Neural cell (in vitro differentiated cells): Measurements from ENCODE around the gene MAPK9. TPM values are rescaled to one million over a fixed set of nuclear protein-coding genes. Genes with fewer than 3 reads are reported as not detected.
A peak's percentile ranks its signal among the peaks of the same experiment; 100 is the strongest.

ENCODE experiments used
- H2AFZ ChIP-seq: fragments of 200-600, 300-800 bp; sonication (generic), shearing (Covaris generic); 2 replicates; pipeline ENCODE4 v1.6.0; 2014; ENCODE audit warnings: low read depth, mild to moderate bottlenecking, antibody characterized with exemption, low read length, moderate library complexity
- H3F3A ChIP-seq: fragments of 200-600 bp; shearing (Covaris generic); 2 replicates; pipeline ENCODE4 v1.6.1; 2016; ENCODE audit warnings: mild to moderate bottlenecking, moderate library complexity, mixed read lengths, antibody characterized with exemption, low read length; ENCODE audit not compliant: insufficient read depth, poor library complexity, severe bottlenecking
- H3K27ac ChIP-seq: fragments of 200-600, 300-800 bp; sonication (generic), shearing (Covaris generic); 2 replicates; pipeline ENCODE4 v1.5.1; 2014; ENCODE audit warnings: mild to moderate bottlenecking, low read length, moderate library complexity
- H3K27me3 ChIP-seq: fragments of 300-800, 200-600 bp; sonication (generic), shearing (Covaris generic); 2 replicates; pipeline ENCODE4 v1.6.0; 2014; ENCODE audit warnings: mild to moderate bottlenecking, low read depth, low read length, moderate library complexity; ENCODE audit not compliant: insufficient read depth
- H3K36me3 ChIP-seq: fragments of 300-800, 200-600 bp; sonication (generic), shearing (Covaris generic); 2 replicates; pipeline ENCODE4 v1.5.1; 2014; ENCODE audit warnings: mild to moderate bottlenecking, antibody characterized with exemption, low read length, moderate library complexity; ENCODE audit not compliant: insufficient read depth
- H3K4me2 ChIP-seq: fragments of 300-800, 200-600 bp; sonication (generic), shearing (Covaris generic); 2 replicates; pipeline ENCODE4 v1.6.0; 2014; ENCODE audit warnings: mild to moderate bottlenecking, low read length
- H3K4me3 ChIP-seq: fragments of 300-800, 200-600 bp; sonication (generic), shearing (Covaris generic); 2 replicates; pipeline ENCODE4 v1.5.1; 2014; ENCODE audit warnings: mild to moderate bottlenecking, low read length, moderate library complexity
- H3K79me2 ChIP-seq: fragments of 200-600 bp; shearing (Covaris generic); replicated peaks from 2 replicates; pipeline ENCODE4 v1.6.0; 2014; ENCODE audit warnings: mild to moderate bottlenecking, low read length, moderate library complexity; ENCODE audit not compliant: insufficient read depth
- H3K9ac ChIP-seq: fragments of 300-800, 200-600 bp; sonication (generic), shearing (Covaris generic); 2 replicates; pipeline ENCODE4 v1.6.1; 2016; ENCODE audit warnings: mild to moderate bottlenecking, low read length, mixed read lengths
- H3K9me2 ChIP-seq: fragments of 200-600 bp; shearing (Covaris generic); 2 replicates; pipeline ENCODE4 v1.6.1; 2016; ENCODE audit warnings: mild to moderate bottlenecking, low read length, mixed read lengths; ENCODE audit not compliant: insufficient read depth
- H3K9me3 ChIP-seq: fragments of 200-600, 300-800 bp; sonication (generic), shearing (Covaris generic); 2 replicates; pipeline ENCODE4 v1.6.1; 2016; ENCODE audit warnings: mild to moderate bottlenecking, mixed run types, low read length, moderate library complexity, mixed read lengths
- H4K20me1 ChIP-seq: fragments of 200-600 bp; shearing (Covaris generic); 2 replicates; pipeline ENCODE4 v1.6.1; 2016; ENCODE audit warnings: mild to moderate bottlenecking, mixed run types; ENCODE audit not compliant: insufficient read depth
- CTCF ChIP-seq: fragments of 450-650 bp; IDR thresholded peaks from 2 replicates; pipeline ENCODE4 v1.5.1; 2014; ENCODE audit warnings: antibody characterized with exemption, mild to moderate bottlenecking, moderate library complexity; ENCODE audit not compliant: poor library complexity, severe bottlenecking
- EP300 ChIP-seq: fragments of 450-650 bp; conservative IDR thresholded peaks from 2 replicates; pipeline ENCODE4 v1.6.1; 2014; ENCODE audit warnings: antibody characterized with exemption, mild to moderate bottlenecking, moderate library complexity; ENCODE audit not compliant: poor library complexity, severe bottlenecking
- EZH2 ChIP-seq: fragments of 200-600, 300-800 bp; shearing (Covaris generic), sonication (generic); IDR thresholded peaks from 2 replicates; pipeline ENCODE4 v1.6.1; 2014; ENCODE audit warnings: antibody characterized with exemption, low read length, borderline replicate concordance, mild to moderate bottlenecking; ENCODE audit not compliant: insufficient read depth, poor library complexity, severe bottlenecking
- MXI1 ChIP-seq: fragments of 450-650 bp; conservative IDR thresholded peaks from 2 replicates; pipeline ENCODE4 v1.6.1; 2014; ENCODE audit warnings: antibody characterized with exemption, mild to moderate bottlenecking; ENCODE audit not compliant: poor library complexity, severe bottlenecking
- POLR2AphosphoS5 ChIP-seq: IDR thresholded peaks from 2 replicates; pipeline ENCODE4 v1.6.1; 2012
- RAD21 ChIP-seq: fragments of 450-650 bp; conservative IDR thresholded peaks from 2 replicates; pipeline ENCODE4 v1.6.1; 2014; ENCODE audit warnings: antibody characterized with exemption, mild to moderate bottlenecking, moderate library complexity
- REST ChIP-seq: IDR thresholded peaks from 2 replicates; pipeline ENCODE4 v1.6.1; 2012; ENCODE audit warnings: borderline replicate concordance
- SMC3 ChIP-seq: fragments of 450-650 bp; conservative IDR thresholded peaks from 2 replicates; pipeline ENCODE4 v1.6.1; 2014; ENCODE audit warnings: antibody characterized with exemption, mild to moderate bottlenecking, moderate library complexity; ENCODE audit not compliant: poor library complexity
- TAF1 ChIP-seq: IDR thresholded peaks from 2 replicates; pipeline ENCODE4 v1.6.1; 2012; ENCODE audit warnings: low read depth
- polyA minus RNA-seq: library from RNA; depleted of rRNA, polyadenylated mRNA; stranded (reverse); fragments of >200 nt; gene quantifications from 2 replicates; pipeline ENCODE4 v1.2.3, GENCODE V29; 2014
- polyA plus RNA-seq: library from polyadenylated mRNA; depleted of rRNA; stranded (reverse); fragments of >200 nt; gene quantifications from 2 replicates; pipeline ENCODE4 v1.2.3, GENCODE V29; 2014

Gene MAPK9
- polyA plus RNA-seq (64.9 and 73.9 TPM in 2 replicates), polyA minus RNA-seq (105 and 109 TPM in 2 replicates)

GRCh38 chr5:180291943-180292831, at the start of gene MAPK9:
Gene MAPK9, minus strand, starts transcription at chr5:180292083. Its CDS starts 11,522 bp downstream, at chr5:180280561.
- Histone ChIP-seq H3K9ac (peak within 1 kb of the TSS; percentile 96), H3K9me3 (no peaks in the 10 kb centered on the region), H2AFZ (peak within 1 kb of the TSS; percentile 76), H3K36me3 (no peaks in the 10 kb centered on the region), H3K79me2 (peaks cover 35% of the 10 kb centered on the region), H3F3A (no peaks in the 10 kb centered on the region), H3K4me2 (peak within 1 kb of the TSS; percentile 52), H3K27me3 (no peaks in the 10 kb centered on the region), H3K9me2 (no peaks in the 10 kb centered on the region), H4K20me1 (no peaks in the 10 kb centered on the region), H3K4me3 (peak within 1 kb of the TSS; percentile 87), H3K27ac (peak within 1 kb of the TSS; percentile 87)
- no peak for TF ChIP-seq CTCF
- TF ChIP-seq MXI1, result peak; percentile 70
- peak; percentile 67 for TF ChIP-seq POLR2AphosphoS5
- TF ChIP-seq REST, result no peak
- peak; percentile 29 for TF ChIP-seq SMC3
- peak; percentile 39 for TF ChIP-seq TAF1
- TF ChIP-seq RAD21, result no peak
- peak; percentile 29 for TF ChIP-seq EP300
- TF ChIP-seq EZH2, result no peak

- Histone ChIP-seq H3F3A (no peaks in the 10 kb centered on the region), H3K36me3 (no peaks in the 10 kb centered on the region), H2AFZ (no peak overlapping the region), H3K9me2 (no peaks in the 10 kb centered on the region), H3K79me2 (no peaks in the 10 kb centered on the region), H3K4me3 (no peak overlapping the region), H3K9me3 (no peaks in the 10 kb centered on the region), H3K27me3 (no peaks in the 10 kb centered on the region), H4K20me1 (no peaks in the 10 kb centered on the region), H3K27ac (no peak overlapping the region), H3K9ac (no peak overlapping the region), H3K4me2 (no peak overlapping the region)
- TF ChIP-seq CTCF (no peak), REST (no peak)
These were observed 49.7 kb upstream of the MAPK9 start for GRCh38 chr5:180341595-180341994.
